ENCODE results near the gene JOSD1.

Gene JOSD1

GRCh38 chr22:38732251-38732815, 31.6 kb upstream of the JOSD1 start:
- no peak for DNase-seq

GRCh38 chr22:38731703-38732161, 31.0 kb upstream of the JOSD1 start:
- DNase-seq: no peak

- DNase-seq: no peak
Measured at GRCh38 chr22:38730411-38730871, 29.7 kb upstream of the JOSD1 start.

GRCh38 chr22:38729946-38730345, 29.2 kb upstream of the JOSD1 start:
- no peak for DNase-seq

- no peak for DNase-seq
Measured at GRCh38 chr22:38728871-38729796, 28.4 kb upstream of the JOSD1 start.

- no peak for DNase-seq
Measured at GRCh38 chr22:38727530-38728451, 27.0 kb upstream of the JOSD1 start.

- DNase-seq: no peak
Measured at GRCh38 chr22:38727123-38727522, 26.4 kb upstream of the JOSD1 start.

- DNase-seq: no peak
Measured at GRCh38 chr22:38725900-38726655, 25.3 kb upstream of the JOSD1 start.

- no peak for DNase-seq
Measured at GRCh38 chr22:38724926-38725571, 24.3 kb upstream of the JOSD1 start.

GRCh38 chr22:38724176-38724575, 23.4 kb upstream of the JOSD1 start:
- no peak for DNase-seq

GRCh38 chr22:38721551-38721950, 20.8 kb upstream of the JOSD1 start:
- no peak for DNase-seq

GRCh38 chr22:38720350-38720749, 19.6 kb upstream of the JOSD1 start:
- DNase-seq: no peak

- no peak for DNase-seq
Measured at GRCh38 chr22:38719196-38719595, 18.5 kb upstream of the JOSD1 start.

- DNase-seq: no peak
Measured at GRCh38 chr22:38718414-38718813, 17.7 kb upstream of the JOSD1 start.

GRCh38 chr22:38717244-38717643, 16.5 kb upstream of the JOSD1 start:
- no peak for DNase-seq

- DNase-seq: no peak
Measured at GRCh38 chr22:38716826-38717225, 16.1 kb upstream of the JOSD1 start.

GRCh38 chr22:38716271-38716670, 15.5 kb upstream of the JOSD1 start:
- DNase-seq: no peak

GRCh38 chr22:38715852-38716251, 15.1 kb upstream of the JOSD1 start:
- DNase-seq: no peak

GRCh38 chr22:38715176-38715764, 14.5 kb upstream of the JOSD1 start:
- no peak for DNase-seq

- no peak for DNase-seq
Measured at GRCh38 chr22:38713921-38714320, 13.2 kb upstream of the JOSD1 start.

GRCh38 chr22:38712486-38713207, 11.9 kb upstream of the JOSD1 start:
- no peak for DNase-seq

Measured in stimulated activated CD4-positive, alpha-beta T cell treated with anti-CD3 and anti-CD28 coated beads, Interleukin-2, amount 100 ng/mL, for 48 hours (primary cell).